HL-60/S4 treated with retinoic acid at 250 ng/mL for 4 days and 3 days (cell line): Measurements from ENCODE around the gene C3orf49.

Experiments used
- in situ Hi-C: fragments of 300-500 bp; cut with MboI; formaldehyde crosslinking; loops from 2 replicates; pipeline ENCODE4 v1.7.0; 2022; ENCODE audit warnings: low sequenced_read_pairs

C3orf49 gene

GRCh38 chr3:63849175-63849574 is 30.1 kb downstream of the C3orf49 start:
- in situ Hi-C loops, result no loop called here

- in situ Hi-C loops, result no loop called here
Observed at GRCh38 chr3:63851287-63851686, 32.2 kb downstream of the C3orf49 start.

GRCh38 chr3:63853106-63853505 is 34.0 kb downstream of the C3orf49 start:
- in situ Hi-C loops, result no loop called here

GRCh38 chr3:63855333-63855940 is 36.3 kb downstream of the C3orf49 start:
- in situ Hi-C loops, result no loop called here

GRCh38 chr3:63857311-63857710 is 38.2 kb downstream of the C3orf49 start:
- in situ Hi-C loops, result no loop called here

GRCh38 chr3:63860776-63861175 is 41.7 kb downstream of the C3orf49 start:
- in situ Hi-C loops, result no loop called here

GRCh38 chr3:63861306-63861705 is 42.2 kb downstream of the C3orf49 start:
- in situ Hi-C loops, result no loop called here

GRCh38 chr3:63862804-63863149 is 43.7 kb downstream of the C3orf49 start:
- in situ Hi-C loops, result no loop called here

GRCh38 chr3:63863150-63864007 is 44.3 kb downstream of the C3orf49 start, which contains the start of the genes ATXN7 and THOC7:
Gene ATXN7 (plus strand): TSS chr3:63863867. CDS start chr3:63912599, 48,732 bp downstream.
Gene THOC7 (minus strand): TSS chr3:63863805. CDS start chr3:63863790, 15 bp downstream.
- in situ Hi-C loops, result no loop called here

- in situ Hi-C loops, result no loop called here
Observed at GRCh38 chr3:63864008-63864964, 45.2 kb downstream of the C3orf49 start.

GRCh38 chr3:63864965-63865327 is 45.8 kb downstream of the C3orf49 start:
- in situ Hi-C loops, result no loop called here

GRCh38 chr3:63867225-63867624 is 48.1 kb downstream of the C3orf49 start:
- in situ Hi-C loops, result no loop called here

- in situ Hi-C loops, result no loop called here
Observed at GRCh38 chr3:63869940-63870614, 51.0 kb downstream of the C3orf49 start.

GRCh38 chr3:63870615-63871005 is 51.5 kb downstream of the C3orf49 start:
- in situ Hi-C loops, result no loop called here

GRCh38 chr3:63872135-63872924 is 53.2 kb downstream of the C3orf49 start:
- in situ Hi-C loops, result no loop called here

- in situ Hi-C loops, result no loop called here
Observed at GRCh38 chr3:63874769-63875168, 55.7 kb downstream of the C3orf49 start.

- in situ Hi-C loops, result no loop called here
Observed at GRCh38 chr3:63875510-63875909, 56.4 kb downstream of the C3orf49 start.

- in situ Hi-C loops, result no loop called here
Observed at GRCh38 chr3:63876260-63876659, 57.2 kb downstream of the C3orf49 start.

- in situ Hi-C loops, result no loop called here
Observed at GRCh38 chr3:63877737-63878393, 58.8 kb downstream of the C3orf49 start.
